Measurements from ENCODE around the gene CCT8. TPM values are rescaled to one million over a fixed set of nuclear protein-coding genes. Genes with fewer than 3 reads are reported as not detected.

The CCT8 gene
- total RNA-seq, 1 experiment from 2014 or later: 128 TPM

GRCh38 chr21:29098156-29098555 lies 24.7 kb upstream of the CCT8 start:
- intact Hi-C loops (cut with micrococcal nuclease; ENCODE audit: unreplicated experiment): no loop called here
- BruUV-seq (replicated peaks): no TSS peak
- Histone ChIP-seq H3K27me3 (ENCODE audit: insufficient read depth, low read depth) (no peaks in the 10 kb centered on the region), H3K9me2 (ENCODE audit: insufficient read depth) (no peaks in the 10 kb centered on the region), H3K4me2 (no peak overlapping the region), H3F3A (ENCODE audit: insufficient read depth, low read depth) (no peaks in the 10 kb centered on the region), H4K20me1 (ENCODE audit: insufficient read depth) (no peaks in the 10 kb centered on the region), H3K4me1 (replicated peaks; ENCODE audit: insufficient read depth) (no peaks in the 10 kb centered on the region), H3K9me3 (ENCODE audit: insufficient read depth, low read depth) (no peaks in the 10 kb centered on the region), H2AFZ (no peak overlapping the region), H3K4me3 (no peak overlapping the region), H3K79me2 (ENCODE audit: low read depth) (no peaks in the 10 kb centered on the region), H3K27ac (no peak overlapping the region), H3K36me3 (ENCODE audit: low read depth) (no peaks in the 10 kb centered on the region)
- TF ChIP-seq EZH2 (IDR thresholded peaks at IDR 0.05; ENCODE audit: low read depth): no peak
- CTCF ChIA-PET: no interaction called here
- DNase-seq: no peak
- POLR2A ChIA-PET (ENCODE audit: unreplicated experiment): no interaction called here

- no peak for DNase-seq
- intact Hi-C loops (cut with micrococcal nuclease; ENCODE audit: unreplicated experiment): no loop called here
- no peaks in the 10 kb centered on the region for H3K9me2 ChIP-seq (ENCODE audit: insufficient read depth)
- H3K4me1 ChIP-seq (replicated peaks; ENCODE audit: insufficient read depth): peaks cover 2% of the 10 kb centered on the region
- H3K4me2 ChIP-seq: no peak overlapping the region
- H3K27me3 ChIP-seq (ENCODE audit: insufficient read depth, low read depth): no peaks in the 10 kb centered on the region
- no peaks in the 10 kb centered on the region for H3K79me2 ChIP-seq (ENCODE audit: low read depth)
- ChIA-PET CTCF (interaction anchor here (0.8 kb wide), 1 partner anchor 579 kb away, joined by 4 read pairs; no protein-coding TSS in a partner anchor), POLR2A (ENCODE audit: unreplicated experiment) (no interaction called here)
- H3K9me3 ChIP-seq (ENCODE audit: insufficient read depth, low read depth): no peaks in the 10 kb centered on the region
- H3K27ac ChIP-seq: no peak overlapping the region
- no peak overlapping the region for H3K4me3 ChIP-seq
- no peaks in the 10 kb centered on the region for H3F3A ChIP-seq (ENCODE audit: insufficient read depth, low read depth)
- BruUV-seq (replicated peaks): no TSS peak
- no peaks in the 10 kb centered on the region for H3K36me3 ChIP-seq (ENCODE audit: low read depth)
- no peaks in the 10 kb centered on the region for H4K20me1 ChIP-seq (ENCODE audit: insufficient read depth)
- H2AFZ ChIP-seq: no peak overlapping the region
- no peak for TF ChIP-seq EZH2 (IDR thresholded peaks at IDR 0.05; ENCODE audit: low read depth)
- TF ChIP-seq, protein P1, sequence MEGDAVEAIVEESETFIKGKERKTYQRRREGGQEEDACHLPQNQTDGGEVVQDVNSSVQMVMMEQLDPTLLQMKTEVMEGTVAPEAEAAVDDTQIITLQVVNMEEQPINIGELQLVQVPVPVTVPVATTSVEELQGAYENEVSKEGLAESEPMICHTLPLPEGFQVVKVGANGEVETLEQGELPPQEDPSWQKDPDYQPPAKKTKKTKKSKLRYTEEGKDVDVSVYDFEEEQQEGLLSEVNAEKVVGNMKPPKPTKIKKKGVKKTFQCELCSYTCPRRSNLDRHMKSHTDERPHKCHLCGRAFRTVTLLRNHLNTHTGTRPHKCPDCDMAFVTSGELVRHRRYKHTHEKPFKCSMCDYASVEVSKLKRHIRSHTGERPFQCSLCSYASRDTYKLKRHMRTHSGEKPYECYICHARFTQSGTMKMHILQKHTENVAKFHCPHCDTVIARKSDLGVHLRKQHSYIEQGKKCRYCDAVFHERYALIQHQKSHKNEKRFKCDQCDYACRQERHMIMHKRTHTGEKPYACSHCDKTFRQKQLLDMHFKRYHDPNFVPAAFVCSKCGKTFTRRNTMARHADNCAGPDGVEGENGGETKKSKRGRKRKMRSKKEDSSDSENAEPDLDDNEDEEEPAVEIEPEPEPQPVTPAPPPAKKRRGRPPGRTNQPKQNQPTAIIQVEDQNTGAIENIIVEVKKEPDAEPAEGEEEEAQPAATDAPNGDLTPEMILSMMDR (conservative IDR thresholded peaks at IDR 0.05): no peak
These were observed 23.0 kb upstream of the CCT8 start for GRCh38 chr21:29096218-29097015.

DNA sequence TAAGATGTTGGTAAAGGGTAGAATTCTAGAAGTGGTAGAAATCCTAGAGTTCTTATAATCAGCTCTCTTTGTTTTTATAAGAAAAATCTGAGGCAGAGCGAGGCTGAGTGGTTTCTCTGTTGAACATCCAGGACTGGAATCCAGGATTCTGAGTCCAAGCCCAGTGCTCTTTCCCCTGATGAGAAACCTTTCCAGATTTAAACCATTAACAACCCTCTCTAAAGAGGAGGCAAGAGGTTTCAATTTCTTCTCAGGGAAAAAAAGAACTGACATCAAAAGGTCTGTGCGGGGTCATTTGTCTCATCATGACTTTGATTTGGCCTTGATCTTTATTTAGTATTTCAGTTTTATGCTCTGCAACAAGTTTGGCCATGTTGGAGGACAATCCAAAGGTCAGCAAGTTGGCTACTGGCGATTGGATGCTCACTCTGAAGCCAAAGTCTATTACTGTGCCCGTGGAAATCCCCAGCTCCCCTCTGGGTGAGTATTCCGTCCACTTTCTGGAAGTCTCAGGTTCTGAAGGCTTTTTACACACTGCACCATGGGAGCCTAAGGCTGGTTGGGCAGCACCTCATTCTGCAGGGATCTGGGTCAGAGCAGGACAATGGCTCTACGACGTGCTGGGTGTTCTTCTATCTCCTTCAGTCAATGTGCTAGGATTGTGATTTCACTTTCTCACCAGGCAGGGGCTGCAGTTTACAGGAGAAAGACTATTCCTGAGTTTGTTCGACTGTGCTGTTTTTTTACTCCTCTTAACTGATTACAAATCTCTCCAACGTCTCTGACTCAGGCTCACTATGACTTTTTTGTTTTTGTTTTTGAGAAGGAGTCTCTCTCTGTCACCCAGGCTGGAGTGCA lies 18.9 kb upstream of the CCT8 start:
- no peaks in the 10 kb centered on the region for H3K9me2 ChIP-seq (ENCODE audit: insufficient read depth)
- intact Hi-C loops (cut with micrococcal nuclease; ENCODE audit: unreplicated experiment): loop anchor here (1.0 kb wide), 1 partner anchor 256 kb away; no protein-coding TSS in a partner anchor
- H3K4me1 ChIP-seq (replicated peaks; ENCODE audit: insufficient read depth): peaks cover 16% of the 10 kb centered on the region
- no peaks in the 10 kb centered on the region for H3K9me3 ChIP-seq (ENCODE audit: insufficient read depth, low read depth)
- no peaks in the 10 kb centered on the region for H3K27me3 ChIP-seq (ENCODE audit: insufficient read depth, low read depth)
- H3K79me2 ChIP-seq (ENCODE audit: low read depth): no peaks in the 10 kb centered on the region
- H3K27ac ChIP-seq: no peak overlapping the region
- no peaks in the 10 kb centered on the region for H4K20me1 ChIP-seq (ENCODE audit: insufficient read depth)
- no peaks in the 10 kb centered on the region for H3F3A ChIP-seq (ENCODE audit: insufficient read depth, low read depth)
- TF ChIP-seq, protein P1 (conservative IDR thresholded peaks at IDR 0.05): no peak
- DNase-seq: no peak
- H2AFZ ChIP-seq: no peak overlapping the region
- BruUV-seq (replicated peaks): no TSS peak
- no peak overlapping the region for H3K4me2 ChIP-seq
- no peak overlapping the region for H3K4me3 ChIP-seq
- H3K36me3 ChIP-seq (ENCODE audit: low read depth): no peaks in the 10 kb centered on the region
- POLR2A ChIA-PET (ENCODE audit: unreplicated experiment): no interaction called here
- CTCF ChIA-PET: interaction anchor here (0.6 to 0.7 kb wide), 2 partner anchors 71 to 247 kb away, joined by 3 to 10 read pairs; no protein-coding TSS in a partner anchor

Measured in PC-9 (cell line).